GM19239 (cell line): ENCODE data around the gene MTA1.
A peak's percentile ranks its signal among the peaks of the same experiment; 100 is the strongest.

Source experiments
- DNase-seq: peaks from one replicate; pipeline ENCODE4 v3.0.0; 2011; ENCODE audit warnings: low spot score; ENCODE audit not compliant: insufficient read length
- FAIRE-seq: peaks from 2 replicates; lab custom pipeline; 2011; peaks lifted over from hg19 to GRCh38; lab: Jason Lieb, UNC

MTA1 gene

GRCh38 chr14:105439710-105440553 is 20.3 kb downstream of the MTA1 start:
- no peak for DNase-seq
- no peak for FAIRE-seq

DNA sequence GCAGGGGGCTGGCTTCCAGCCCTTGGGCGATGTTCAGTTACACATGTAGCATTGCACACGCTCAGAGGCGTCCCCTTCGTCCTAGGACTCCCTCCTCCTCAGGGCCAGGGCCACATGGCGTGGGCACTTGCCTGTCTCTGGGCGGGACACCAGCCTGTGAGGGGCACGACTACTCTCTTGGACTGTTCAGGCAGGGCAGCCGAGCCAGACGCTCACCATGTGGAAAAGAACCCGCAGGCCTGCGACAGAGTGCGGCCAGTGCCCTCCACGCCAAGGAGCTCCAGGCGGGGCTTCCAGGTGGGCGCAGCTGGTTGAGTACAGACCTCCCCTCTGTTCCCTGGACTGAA is 20.9 kb downstream of the MTA1 start:
- FAIRE-seq: no peak
- no peak for DNase-seq

GRCh38 chr14:105440992-105441391 is 21.4 kb downstream of the MTA1 start:
- DNase-seq (no peak), FAIRE-seq (no peak)

DNA sequence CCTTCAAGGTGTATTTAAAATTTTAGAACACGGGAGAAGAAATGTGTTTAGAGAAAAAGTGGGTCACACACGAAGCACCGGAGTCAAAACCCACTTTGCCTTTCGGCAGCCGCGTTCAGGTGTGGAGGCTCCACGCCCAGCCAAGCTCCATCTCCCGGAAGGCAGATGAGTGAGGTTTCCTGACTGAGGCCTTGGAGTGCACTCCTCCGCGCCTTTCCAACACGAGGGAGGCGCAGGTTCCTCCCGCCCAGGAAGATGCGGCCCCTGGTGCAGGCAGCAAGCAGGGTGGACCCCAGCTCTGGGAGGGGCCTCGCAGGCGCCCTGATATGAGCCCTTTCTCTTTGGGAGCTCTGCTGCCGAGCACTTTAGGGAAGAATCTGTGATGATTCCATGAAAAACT is 22.5 kb downstream of the MTA1 start:
- FAIRE-seq (no peak), DNase-seq (no peak)

DNA sequence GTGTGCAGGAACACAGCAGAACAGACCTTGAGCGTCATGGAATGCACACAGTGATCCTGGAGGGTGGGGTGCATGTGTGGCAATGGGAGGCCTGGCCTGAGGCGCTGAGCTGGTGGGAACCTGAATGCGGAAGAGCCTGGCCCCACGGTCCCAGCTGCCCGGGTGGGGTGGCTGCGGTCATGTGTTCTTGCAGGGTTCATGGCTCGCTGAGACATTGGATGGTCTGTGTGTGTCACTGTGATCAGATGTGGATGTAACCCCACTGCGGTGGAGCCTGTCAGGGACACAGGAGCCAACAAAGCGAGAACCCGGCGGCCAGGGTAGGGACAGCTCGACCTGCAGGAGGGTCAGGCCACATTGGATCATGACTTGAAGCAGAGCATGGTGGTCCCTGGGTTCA is 23.2 kb downstream of the MTA1 start:
- DNase-seq (no peak), FAIRE-seq (no peak)

GRCh38 chr14:105444859-105445258 is 25.2 kb downstream of the MTA1 start:
- DNase-seq (no peak), FAIRE-seq (no peak)

DNA sequence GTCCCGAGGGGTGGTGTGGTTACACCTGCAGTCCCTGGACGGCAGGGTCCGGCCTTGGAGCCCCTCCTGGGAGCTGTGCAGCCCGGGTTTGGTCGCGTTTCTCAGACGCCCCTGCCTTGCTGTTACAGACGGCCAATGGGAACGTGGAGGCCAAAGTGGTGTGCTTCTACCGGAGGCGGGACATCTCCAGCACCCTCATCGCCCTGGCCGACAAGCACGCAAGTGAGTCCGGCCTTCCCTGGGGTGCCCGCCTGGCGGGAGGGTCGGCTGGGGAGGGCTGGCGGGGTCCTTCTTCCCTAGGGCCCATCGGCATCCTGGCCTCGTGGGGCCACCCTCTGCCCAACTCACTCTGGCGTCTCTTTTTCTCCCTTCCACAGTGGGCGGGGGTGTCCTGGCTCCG is 25.7 kb downstream of the MTA1 start:
- no peak for DNase-seq
- no peak for FAIRE-seq

DNA sequence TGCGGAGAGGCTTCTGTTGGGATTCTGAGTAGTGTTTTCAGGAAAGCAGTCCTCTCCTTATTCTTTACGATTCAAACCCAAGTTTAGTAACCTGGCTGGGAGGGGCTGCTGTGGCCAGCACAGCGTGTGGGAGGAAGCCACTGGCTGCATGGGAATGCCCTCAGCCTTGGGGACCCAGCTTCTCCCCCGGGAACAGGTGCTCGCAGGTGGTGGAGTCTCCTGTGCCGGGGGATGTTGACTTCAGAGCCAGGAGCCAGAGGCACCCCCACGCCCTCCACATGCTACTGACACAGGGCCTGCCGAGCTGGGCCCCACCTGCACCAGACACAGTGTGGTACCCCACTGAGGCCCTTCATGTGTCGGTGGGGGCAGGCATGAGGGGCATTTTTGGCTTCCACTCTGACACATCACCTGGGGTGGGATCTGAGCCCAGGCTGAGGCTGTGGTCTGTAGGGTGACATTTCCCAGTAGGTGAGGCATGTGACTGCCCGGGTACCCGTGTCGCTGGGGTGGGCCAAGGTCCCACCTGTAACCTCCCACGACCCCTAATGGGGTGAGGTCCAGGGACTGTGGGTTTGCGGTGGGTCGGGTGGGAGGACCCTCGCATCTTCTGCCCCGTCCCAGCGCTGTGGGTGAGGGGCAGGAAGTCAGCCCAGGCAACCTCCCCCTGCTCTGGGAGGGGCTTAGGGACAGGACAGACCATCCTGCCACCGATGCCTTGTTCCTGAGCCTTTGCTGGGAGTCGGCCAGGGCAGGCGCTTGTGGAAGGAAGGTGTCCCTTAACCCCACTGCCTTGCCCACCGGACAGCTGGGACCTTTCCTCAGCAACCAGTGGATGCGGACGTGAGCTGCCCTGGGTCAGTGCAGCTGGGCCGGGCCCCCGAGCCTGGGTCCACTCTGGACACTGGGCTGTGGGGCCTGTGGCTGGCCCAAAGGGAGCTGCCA is 26.5 kb downstream of the MTA1 start:
- DNase-seq: no peak
- FAIRE-seq: no peak

DNA sequence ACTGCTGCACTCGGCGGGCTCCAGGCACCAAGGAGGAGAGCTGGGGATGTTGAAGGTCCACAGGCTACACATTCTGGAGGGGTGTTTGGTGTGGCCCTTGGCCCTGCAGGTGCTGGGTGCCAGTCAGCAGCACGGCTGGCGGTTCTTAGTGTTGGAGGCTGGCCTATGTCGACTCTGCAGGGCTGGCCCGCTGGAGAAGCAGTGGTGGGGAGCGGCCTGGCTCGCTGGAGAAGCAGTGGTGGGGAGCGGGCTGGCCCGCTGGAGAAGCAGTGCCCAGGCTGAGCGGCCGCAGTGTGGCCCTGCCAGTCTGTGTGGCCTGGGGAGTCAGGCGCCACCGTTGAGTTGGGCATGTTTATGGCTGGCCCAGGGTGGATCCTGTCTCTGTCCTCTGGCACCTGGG is 27.3 kb downstream of the MTA1 start:
- no peak for DNase-seq
- no peak for FAIRE-seq

- FAIRE-seq (no peak), DNase-seq (no peak)
Measured at GRCh38 chr14:105447651-105448640, 28.3 kb downstream of the MTA1 start.

- FAIRE-seq (no peak), DNase-seq (peak; percentile 95)
Measured at GRCh38 chr14:105448706-105449111, 29.1 kb downstream of the MTA1 start.

- FAIRE-seq (no peak), DNase-seq (no peak)
Measured at GRCh38 chr14:105449276-105450122, 29.9 kb downstream of the MTA1 start.

DNA sequence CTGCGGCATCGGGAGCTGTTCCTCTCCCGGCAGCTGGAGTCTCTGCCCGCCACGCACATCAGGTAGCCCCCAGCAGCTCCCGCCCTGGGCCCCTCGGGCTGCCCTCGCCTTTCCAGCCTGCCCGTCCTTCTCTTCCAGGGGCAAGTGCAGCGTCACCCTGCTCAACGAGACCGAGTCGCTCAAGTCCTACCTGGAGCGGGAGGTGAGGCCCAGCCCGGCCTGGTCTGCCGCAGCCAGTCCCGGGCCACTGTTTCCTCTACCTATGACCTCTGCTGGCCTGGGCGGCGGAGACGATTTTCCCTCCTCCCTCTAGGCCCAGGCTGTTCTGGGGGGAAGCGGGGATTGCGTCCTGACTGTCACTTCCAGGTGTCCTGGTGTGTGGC is 30.5 kb downstream of the MTA1 start:
- FAIRE-seq: no peak
- no peak for DNase-seq

- FAIRE-seq (no peak), DNase-seq (no peak)
Measured at GRCh38 chr14:105450864-105451720, 31.5 kb downstream of the MTA1 start.

- DNase-seq (no peak), FAIRE-seq (no peak)
Measured at GRCh38 chr14:105452963-105453362, 33.3 kb downstream of the MTA1 start.

DNA sequence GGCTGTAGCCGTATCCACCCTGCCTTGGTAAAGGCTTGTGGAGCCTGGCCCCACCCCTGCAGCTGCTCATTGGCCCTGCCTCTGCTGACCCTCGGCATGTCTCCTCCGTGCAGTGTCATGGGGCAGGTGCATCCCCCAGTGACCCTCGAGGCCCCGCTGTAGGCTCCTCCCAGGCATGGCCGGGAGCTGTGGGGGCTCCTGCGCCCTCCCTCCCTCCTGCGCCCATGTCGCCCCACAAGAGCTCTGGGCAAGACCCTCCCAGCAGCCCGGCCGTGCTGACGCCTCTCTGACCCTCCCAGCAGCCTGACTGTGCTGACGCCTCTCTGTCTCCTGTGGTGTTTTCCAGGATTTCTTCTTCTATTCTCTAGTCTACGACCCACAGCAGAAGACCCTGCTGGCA is 34.2 kb downstream of the MTA1 start:
- FAIRE-seq (no peak), DNase-seq (no peak)

- FAIRE-seq (no peak), DNase-seq (no peak)
Measured at GRCh38 chr14:105455086-105455640, 35.5 kb downstream of the MTA1 start.
